K562 (cell line): ENCODE data around the gene VARS1. TPM values are rescaled to one million over a fixed set of nuclear protein-coding genes. Genes with fewer than 3 reads are reported as not detected.
"Not testable (repeated sequence)": the region's sequence is repeated elsewhere in the genome, so short reads cannot be mapped to it uniquely, and the experiment has no call there.

Experiments used
- ATAC-seq: fragments of 200-7000 bp; cut with Tn5 transposase; 3 replicates; pipeline ENCODE4 v1.9.1; 2020; ENCODE audit warnings: moderate library complexity
- BruUV-seq: library from RNA; stranded (reverse); fragments of 400-500 nt; replicated peaks from 2 replicates; lab custom pipeline; 2021; lab: Mats Ljungman, UMichigan
- CTCF ChIA-PET: fragments of 300-600 bp; formaldehyde crosslinking; extraction: SDS; loops from one replicate; lab custom pipeline; 2021; ENCODE audit warnings: low intra/inter-chr PET ratio; lab: Yijun Ruan, JAX
- POLR2A ChIA-PET: fragments of 300-600, 350-650 bp; sonication (Branson Sonifier 250); formaldehyde crosslinking; extraction: SDS; loops from one replicate; lab custom pipeline; 2021; ENCODE audit warnings: antibody characterized with exemption, inconsistent platforms; lab: Yijun Ruan, JAX
- DNase-seq, 4 experiments: peaks; one replicate each; pipeline versions ENCODE4 v3.0.0 to v3.0.0-alpha.2; 2011 to 2018; ENCODE audit warnings: low spot score in 3 of 4, mixed read lengths in 3 of 4; ENCODE audit errors: extremely low read depth in 1 of 4
- FAIRE-seq: peaks from 2 replicates; lab custom pipeline; 2011; peaks lifted over from hg19 to GRCh38; lab: Jason Lieb, UNC
- H2AFZ ChIP-seq: 2 replicates; pipeline ENCODE4 v1.6.0; 2011; ENCODE audit warnings: low read depth, low read length, control low read depth, inconsistent platforms
- H3K27ac ChIP-seq: fragments of 200-600 bp; 3 replicates; pipeline ENCODE4 v1.8.0; 2011; ENCODE audit warnings: low read depth, mild to moderate bottlenecking, control low read depth, inconsistent platforms, low read length, moderate library complexity, mixed read lengths; ENCODE audit errors: extremely low read depth
- H3K27me3 ChIP-seq, 2 experiments: fragments of 300-600 bp in 1 of 2; 2 replicates in 1 of 2; 3 replicates in 1 of 2; pipeline versions ENCODE4 v1.6.0 to v1.8.0; 2011; ENCODE audit warnings: inconsistent platforms in 2 of 2, low read length in 2 of 2, mild to moderate bottlenecking in 1 of 2, mixed read lengths in 1 of 2, moderate library complexity in 1 of 2; ENCODE audit not compliant: control insufficient read depth in 2 of 2, insufficient read depth in 2 of 2
- H3K36me3 ChIP-seq: fragments of 300-600 bp; 3 replicates; pipeline ENCODE4 v1.8.0; 2011; ENCODE audit warnings: mild to moderate bottlenecking, low read length, inconsistent platforms; ENCODE audit not compliant: control insufficient read depth, insufficient read depth
- H3K4me1 ChIP-seq, 2 experiments: fragments of 200-600 bp in 1 of 2; replicated peaks in 1 of 2; 2 replicates in 1 of 2; 3 replicates in 1 of 2; pipeline versions ENCODE4 v1.5.1 to v1.8.0; 2011; ENCODE audit warnings: inconsistent platforms in 2 of 2, low read length in 2 of 2, mild to moderate bottlenecking in 1 of 2, mixed read lengths in 1 of 2, moderate library complexity in 1 of 2; ENCODE audit not compliant: control insufficient read depth in 2 of 2, insufficient read depth in 2 of 2
- H3K4me2 ChIP-seq: 2 replicates; pipeline ENCODE4 v1.6.1; 2011; ENCODE audit warnings: low read length, control low read depth, inconsistent platforms, mixed read lengths; ENCODE audit not compliant: insufficient read depth
- H3K4me3 ChIP-seq: fragments of 200-600 bp; sonication (generic), shearing (Covaris generic); 2 replicates; pipeline ENCODE4 v1.5.1; 2016; ENCODE audit warnings: control low read depth, inconsistent platforms
- H3K79me2 ChIP-seq: fragments of 200-600 bp; 3 replicates; pipeline ENCODE4 v1.8.0; 2011; ENCODE audit warnings: low read length, inconsistent platforms; ENCODE audit not compliant: control insufficient read depth, insufficient read depth
- H3K9ac ChIP-seq, 2 experiments: 2 replicates each; pipeline versions ENCODE4 v1.6.0 to v1.6.1; 2011; ENCODE audit warnings: low read depth in 2 of 2, low read length in 2 of 2, control low read depth in 1 of 2, inconsistent platforms in 1 of 2, mild to moderate bottlenecking in 1 of 2, mixed read lengths in 1 of 2; ENCODE audit not compliant: insufficient read depth in 1 of 2
- H3K9me1 ChIP-seq: one replicate; pipeline ENCODE4 v1.6.0; 2011; ENCODE audit warnings: inconsistent platforms, mild to moderate bottlenecking, low read length, moderate library complexity; ENCODE audit not compliant: control insufficient read depth, insufficient read depth
- H3K9me3 ChIP-seq: replicated peaks from 2 replicates; pipeline ENCODE4 v1.5.1; 2011; ENCODE audit warnings: low read depth, low read length, inconsistent platforms; ENCODE audit not compliant: control insufficient read depth, insufficient read depth
- H4K20me1 ChIP-seq: replicated peaks from 2 replicates; pipeline ENCODE4 v1.6.1; 2011; ENCODE audit warnings: low read length, inconsistent platforms, mixed read lengths; ENCODE audit not compliant: control insufficient read depth, insufficient read depth
- BCOR ChIP-seq: fragments of 450-650 bp; IDR thresholded peaks from 2 replicates; pipeline ENCODE4 v1.6.1; 2016
- CXXC5 ChIP-seq: fragments of 250-450 bp; sonication (Bioruptor Pico); IDR thresholded peaks from 2 replicates; pipeline ENCODE4 v1.8.0; 2022; ENCODE audit warnings: inconsistent platforms, mild to moderate bottlenecking, moderate library complexity
- DMBX1 ChIP-seq: fragments of 250-450 bp; sonication (Bioruptor Pico); IDR thresholded peaks from 2 replicates; pipeline ENCODE4 v1.8.0; 2022; ENCODE audit warnings: inconsistent platforms, mild to moderate bottlenecking, moderate library complexity, borderline replicate concordance
- FOXA3 ChIP-seq, 2 experiments: fragments of 450-650 bp in 1 of 2; sonication (generic) in 1 of 2; formaldehyde crosslinking; IDR thresholded peaks in 1 of 2; conservative IDR thresholded peaks in 1 of 2; 2 replicates each; pipeline versions ENCODE4 v1.4.0 to v1.8.0; 2020 to 2022; ENCODE audit warnings: mild to moderate bottlenecking in 2 of 2, missing genetic modification reagents in 1 of 2
- HDAC2 ChIP-seq: fragments of 450-650 bp; IDR thresholded peaks from 2 replicates; pipeline ENCODE4 v1.6.1; 2016; ENCODE audit warnings: mild to moderate bottlenecking
- HMGN3 ChIP-seq: IDR thresholded peaks from 2 replicates; pipeline ENCODE4 v1.6.1; 2011; ENCODE audit warnings: borderline replicate concordance, low read depth, mild to moderate bottlenecking, mixed read lengths, low read length; ENCODE audit not compliant: insufficient read length; ENCODE audit errors: extremely low read depth
- IFI16 ChIP-seq: fragments of 250-450 bp; sonication (Bioruptor Pico); IDR thresholded peaks from 2 replicates; pipeline ENCODE4 v2.1.2; 2022; ENCODE audit warnings: mild to moderate bottlenecking, inconsistent platforms
- MAZ ChIP-seq, 2 experiments: fragments of 450-650 bp in 1 of 2; sonication (generic) in 1 of 2; formaldehyde crosslinking; IDR thresholded peaks in 1 of 2; conservative IDR thresholded peaks in 1 of 2; 2 replicates each; pipeline versions ENCODE4 v1.4.0 to v1.5.0; 2020; ENCODE audit warnings: mild to moderate bottlenecking in 1 of 2, missing genetic modification reagents in 1 of 2
- MTF1 ChIP-seq: fragments of 250-450 bp; sonication (Bioruptor Pico); IDR thresholded peaks from 2 replicates; pipeline ENCODE4 v1.9.0; 2021; ENCODE audit warnings: moderate library complexity, mild to moderate bottlenecking, inconsistent platforms, borderline replicate concordance
- TCF15 ChIP-seq: fragments of 250-450 bp; sonication (Bioruptor Pico); IDR thresholded peaks from 2 replicates; pipeline ENCODE4 v1.8.0; 2022; ENCODE audit warnings: moderate library complexity, mild to moderate bottlenecking, inconsistent platforms
- ZNF668 ChIP-seq: fragments of 250-450 bp; sonication (Bioruptor Pico); IDR thresholded peaks from 2 replicates; pipeline ENCODE4 v1.8.0; 2022; ENCODE audit warnings: mild to moderate bottlenecking, inconsistent platforms
- WGBS: fragments of 100-300 bp; shearing (Covaris generic); methylation state at CpG from one replicate; pipeline ENCODE4 v1.1.6; 2016; ENCODE audit warnings: low coverage, mixed read lengths; ENCODE audit not compliant: insufficient coverage; ENCODE audit errors: missing lambda C conversion rate; 5-methylcytosine and 5-hydroxymethylcytosine counted together
- in situ Hi-C: fragments of 300-500 bp; cut with MboI; formaldehyde crosslinking; loops from 4 replicates; pipeline ENCODE4 v1.15.0; 2018; ENCODE audit warnings: inconsistent platforms, mixed read lengths
- intact Hi-C: fragments of 100-400 bp; cut with micrococcal nuclease; formaldehyde crosslinking; loops from 2 replicates; pipeline ENCODE4 v1.14.2; 2022
- polyA plus RNA-seq, 8 experiments: library from polyadenylated mRNA; depleted of rRNA in 4 of 8; stranded (reverse) in 5 of 8; unstranded in 3 of 8; fragments of >200 nt; fragmentation: Nextera tagmentation in 2 of 8; fragmentation: Illumina TruSeq in 1 of 8; extraction: Ambion mirVana in 2 of 8; extraction: Trizol in 1 of 8; gene quantifications; 2 replicates each; pipeline versions ENCODE4 v1.2.1 to v1.2.3, GENCODE V29; 2011 to 2014; ENCODE audit warnings: inconsistent platforms in 1 of 8, missing spikeins in 1 of 8
- total RNA-seq, 7 experiments: library from RNA; depleted of rRNA in 6 of 7; stranded (reverse); fragments of >200 nt in 6 of 7; fragmentation: Illumina TruSeq in 2 of 7; extraction: Trizol in 2 of 7; gene quantifications; 2 replicates each; pipeline versions ENCODE4 v1.2.1 to v1.2.3, GENCODE V29; 2011 to 2021; ENCODE audit warnings: low replicate concordance in 1 of 7

The VARS1 gene
- total and polyA plus RNA-seq, 9 of the 15 experiments (the other 6 are each of a cell fraction or from before 2014, with no cell fraction given): 2.9 to 488 (median 130) TPM

- TF ChIP-seq HMGN3 (peak; percentile 86), HDAC2 (peak; percentile 97)
Measured at GRCh38 chr6:31821301-31822035, 25.9 kb upstream of the VARS1 start (continued).

DNA sequence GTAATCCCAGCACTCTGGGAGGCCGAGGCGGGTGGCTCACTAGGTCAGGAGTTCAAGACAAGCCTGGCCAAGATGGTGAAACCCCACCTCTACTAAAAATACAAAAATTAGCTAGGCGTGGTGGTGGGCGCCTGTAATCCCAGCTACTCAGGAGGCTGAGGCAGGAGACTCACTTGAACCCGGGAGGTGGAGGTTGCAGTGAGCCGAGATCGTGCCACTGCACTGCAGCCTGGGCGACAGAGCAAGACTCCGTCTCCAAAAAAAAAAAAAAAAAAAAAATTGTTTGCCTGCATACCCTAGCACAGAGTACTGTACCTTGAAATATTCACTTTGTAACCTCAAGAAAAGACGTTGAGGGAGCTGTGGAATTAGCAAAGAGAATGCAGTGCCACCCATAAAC, 24.8 kb upstream of the VARS1 start:
- Histone ChIP-seq H3K4me1 (peaks cover 43 to 48% of the 10 kb centered on the region in 2 experiments), H4K20me1 (peaks cover 16% of the 10 kb centered on the region), H3K36me3 (peaks cover 23% of the 10 kb centered on the region), H3K79me2 (peaks cover 64% of the 10 kb centered on the region), H3K9ac (peak overlapping the region in 1 of 2 experiments; percentile 69; a peak in 2 of 4 replicates), H3K4me2 (peak overlapping the region; percentile 89; the same call in 1 of the 2 replicates), H3K27ac (peak overlapping the region; percentile 99; the same call in 1 of the 3 replicates)
- H2AFZ ChIP-seq, H3K9me3 ChIP-seq, FAIRE-seq, ATAC-seq, H3K4me3 ChIP-seq, H3K9me1 ChIP-seq, DNase-seq, CTCF ChIA-PET, in situ Hi-C loops, BruUV-seq, H3K27me3 ChIP-seq: not testable (repeated sequence)
- 60% methylated on average over 10 of the region's 10 CpGs for WGBS
- TF ChIP-seq IFI16: 0 out of 2 replicates have a peak, but pooled peaks have one; percentile 45
- peak; percentile 34; the same call in 1 of the 2 replicates for TF ChIP-seq CXXC5 (CRISPR knock-in tag)
- TF ChIP-seq MAZ (CRISPR knock-in tag; conservative IDR thresholded peaks at IDR 0.05 in 1 of 2, IDR thresholded peaks at IDR 0.05 in 1 of 2): 0 out of 4 replicates have a peak, but pooled peaks of 1 of the 2 experiments have one; percentile 23
- TF ChIP-seq MTF1 (CRISPR knock-in tag): 0 out of 2 replicates have a peak, but pooled peaks have one; percentile 7
- TF ChIP-seq DMBX1 (CRISPR knock-in tag): 0 out of 2 replicates have a peak, but pooled peaks have one; percentile 53
- TF ChIP-seq TCF15 (CRISPR knock-in tag): peak; percentile 60; the same call in 1 of the 2 replicates
- peak; percentile 45; the same call in 1 of the 2 replicates for TF ChIP-seq ZNF668
- TF ChIP-seq FOXA3 (CRISPR knock-in tag; conservative IDR thresholded peaks at IDR 0.05 in 1 of 2, IDR thresholded peaks at IDR 0.05 in 1 of 2): peak in 1 of 2 experiments; percentile 5; a peak in 1 of 4 replicates
- TF ChIP-seq BCOR: 0 out of 2 replicates have a peak, but pooled peaks have one; percentile 36
- POLR2A ChIA-PET: interaction anchor here (0.6 to 6.1 kb wide), 5 partner anchors 10 to 106 kb away, joined by 4 to 58 read pairs (median 9); partner anchors contain the start of gene LSM2
- intact Hi-C loops: loop anchor here (10.0 kb wide), 1 partner anchor 354 kb away; the partner anchor contains the start of genes AGPAT1 and RNF5
